Epidermal melanocyte (primary cell): ENCODE data around the gene CAPN5.
A peak's percentile ranks its signal among the peaks of the same experiment; 100 is the strongest.

Experiments
- DNase-seq: peaks from one replicate; pipeline ENCODE4 v3.0.0; 2011; ENCODE audit warnings: low spot score; ENCODE audit not compliant: insufficient read length

CAPN5 gene

GRCh38 chr11:77063861-77064260 is 2.9 kb upstream of the CAPN5 start:
- DNase-seq = no peak

GRCh38 chr11:77064648-77065217 is 2.0 kb upstream of the CAPN5 start:
- no peak for DNase-seq

GRCh38 chr11:77065878-77066228 is 918 bp upstream of the CAPN5 start:
- no peak for DNase-seq

- DNase-seq = no peak
Observed at GRCh38 chr11:77067861-77068443, 1.2 kb downstream of the CAPN5 start.

GRCh38 chr11:77068457-77069335 is 1.9 kb downstream of the CAPN5 start:
- no peak for DNase-seq

- no peak for DNase-seq
Observed at GRCh38 chr11:77069336-77069968, 2.7 kb downstream of the CAPN5 start.

- DNase-seq = no peak
Observed at GRCh38 chr11:77069969-77070582, 3.3 kb downstream of the CAPN5 start.

GRCh38 chr11:77071077-77071476 is 4.3 kb downstream of the CAPN5 start:
- no peak for DNase-seq

- no peak for DNase-seq
Observed at GRCh38 chr11:77071671-77072605, 5.2 kb downstream of the CAPN5 start.

- no peak for DNase-seq
Observed at GRCh38 chr11:77072851-77073327, 6.1 kb downstream of the CAPN5 start.

- DNase-seq = peak; percentile 91
Observed at GRCh38 chr11:77073328-77074001, 6.7 kb downstream of the CAPN5 start.

GRCh38 chr11:77074205-77074604 is 7.4 kb downstream of the CAPN5 start:
- DNase-seq = no peak

GRCh38 chr11:77074626-77075221 is 8.0 kb downstream of the CAPN5 start:
- no peak for DNase-seq

- no peak for DNase-seq
Observed at GRCh38 chr11:77075425-77075905, 8.7 kb downstream of the CAPN5 start.

- DNase-seq = no peak
Observed at GRCh38 chr11:77079666-77080065, 12.9 kb downstream of the CAPN5 start.

- DNase-seq = no peak
Observed at GRCh38 chr11:77080643-77081210, 14.0 kb downstream of the CAPN5 start.

GRCh38 chr11:77081381-77081851 is 14.6 kb downstream of the CAPN5 start:
- no peak for DNase-seq

GRCh38 chr11:77081976-77082836 is 15.4 kb downstream of the CAPN5 start:
- DNase-seq = no peak
